Ectodermal cell (in vitro differentiated cells): ENCODE results near the gene ATP13A1.

Experiments
- H3K27ac ChIP-seq: 2 replicates; pipeline ENCODE4 v1.7.0; 2013; ENCODE audit warnings: mild to moderate bottlenecking, low read depth, low read length; ENCODE audit not compliant: insufficient read depth, poor library complexity, severe bottlenecking
- H3K27me3 ChIP-seq: 2 replicates; pipeline ENCODE4 v1.7.0; 2013; ENCODE audit warnings: mild to moderate bottlenecking, low read length; ENCODE audit not compliant: insufficient read depth, control insufficient read depth, poor library complexity, severe bottlenecking
- H3K36me3 ChIP-seq: one replicate; pipeline ENCODE4 v1.7.0; 2013; ENCODE audit warnings: low read length; ENCODE audit not compliant: control insufficient read depth, insufficient read depth
- H3K4me1 ChIP-seq: one replicate; pipeline ENCODE4 v1.7.0; 2013; ENCODE audit warnings: low read length; ENCODE audit not compliant: control insufficient read depth, insufficient read depth
- H3K4me3 ChIP-seq: 2 replicates; pipeline ENCODE4 v1.7.0; 2013; ENCODE audit warnings: low read depth, low read length, control low read depth; ENCODE audit not compliant: insufficient read depth
- H3K9me3 ChIP-seq: 2 replicates; pipeline ENCODE4 v1.7.0; 2013; ENCODE audit warnings: mild to moderate bottlenecking, low read length, moderate library complexity; ENCODE audit not compliant: control insufficient read depth
- WGBS, 2 experiments: methylation state at CpG; one replicate each; pipeline ENCODE4 v1.1.7; 2013; ENCODE audit warnings: missing lambda C conversion rate in 2 of 2; 5-methylcytosine and 5-hydroxymethylcytosine counted together

The ATP13A1 gene

GRCh38 chr19:19645233-19645870 lies 18.1 kb downstream of the ATP13A1 start:
- Histone ChIP-seq H3K27ac (no peak overlapping the region), H3K9me3 (no peaks in the 10 kb centered on the region), H3K27me3 (peaks cover 9% of the 10 kb centered on the region), H3K4me1 (peaks cover 9% of the 10 kb centered on the region), H3K4me3 (no peak overlapping the region), H3K36me3 (peaks cover 28% of the 10 kb centered on the region)
- WGBS, 2 experiments: 96 to 97% methylated on average over 17 of the region's 17 CpGs

DNA sequence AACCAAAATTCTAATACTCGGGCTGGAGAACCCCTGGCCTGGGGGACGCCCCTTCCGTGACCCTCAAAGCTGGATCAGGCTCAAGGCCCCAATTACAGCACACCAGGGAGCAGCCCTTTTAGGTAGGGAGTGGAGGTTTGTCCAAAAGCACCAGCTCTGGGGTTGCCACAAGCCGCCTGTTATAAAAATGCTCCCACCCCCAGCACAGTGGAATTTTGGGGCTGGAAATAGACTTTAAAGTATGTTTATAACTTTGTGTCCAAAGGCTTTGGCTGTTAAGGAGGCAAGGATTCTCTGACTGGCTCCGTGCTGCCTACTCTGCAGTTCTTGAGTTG lies 19.5 kb downstream of the ATP13A1 start:
- Histone ChIP-seq H3K27me3 (peaks cover 9% of the 10 kb centered on the region), H3K9me3 (no peaks in the 10 kb centered on the region), H3K4me3 (peak overlapping the region; percentile 79), H3K36me3 (peaks cover 22% of the 10 kb centered on the region), H3K27ac (no peak overlapping the region), H3K4me1 (peaks cover 9% of the 10 kb centered on the region)
- WGBS, 2 experiments: 56 to 65% methylated on average over 5 of the region's 5 CpGs

- 1% methylated on average over 50 of the region's 50 CpGs for WGBS, 2 experiments
- H3K36me3 ChIP-seq: peaks cover 22% of the 10 kb centered on the region
- H3K9me3 ChIP-seq: no peaks in the 10 kb centered on the region
- peak within 1 kb of the TSS; percentile 69 for H3K27ac ChIP-seq
- peak within 1 kb of the TSS; percentile 79 for H3K4me3 ChIP-seq
- peaks cover 9% of the 10 kb centered on the region for H3K4me1 ChIP-seq
- peaks cover 9% of the 10 kb centered on the region for H3K27me3 ChIP-seq
Measured at GRCh38 chr19:19643158-19644053, 20.1 kb downstream of the ATP13A1 start, which contains the start of gene GMIP. TSS of gene GMIP (minus strand) at chr19:19643657. CDS start at chr19:19643529, 128 bp downstream.

DNA sequence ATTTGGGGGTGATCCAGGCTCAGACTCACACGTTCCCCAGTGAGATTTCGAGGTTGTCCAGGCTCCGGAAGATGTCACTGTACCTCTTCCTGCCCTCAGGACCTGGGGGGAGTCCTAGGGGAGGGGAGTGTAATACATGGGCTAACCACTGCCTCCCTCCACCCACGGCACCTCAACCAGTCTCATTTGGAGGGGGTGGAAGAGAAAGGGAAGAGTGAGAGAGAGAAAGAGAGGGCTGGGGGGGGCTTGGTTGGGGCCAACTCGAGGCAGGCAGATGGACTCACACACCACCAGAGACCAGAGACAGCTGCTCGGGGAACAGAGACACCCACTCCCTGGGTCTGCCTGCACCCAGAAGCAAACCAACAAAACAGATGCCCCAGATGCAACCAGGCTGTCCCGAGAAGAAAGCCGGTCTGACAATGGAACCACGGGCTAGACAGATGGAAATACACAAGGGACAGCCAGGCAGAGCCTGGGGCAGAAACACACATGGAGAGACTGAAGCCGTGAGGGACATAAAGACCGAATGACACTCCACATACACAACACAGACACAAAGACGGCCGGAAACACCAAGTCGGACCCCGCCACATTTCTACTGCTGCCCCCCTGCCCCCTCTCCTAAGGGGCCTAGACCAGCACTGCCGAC lies 20.8 kb downstream of the ATP13A1 start:
- peak overlapping the region; percentile 79 for H3K4me3 ChIP-seq
- H3K27me3 ChIP-seq: peaks cover 9% of the 10 kb centered on the region
- H3K9me3 ChIP-seq: no peaks in the 10 kb centered on the region
- peaks cover 9% of the 10 kb centered on the region for H3K4me1 ChIP-seq
- peaks cover 20% of the 10 kb centered on the region for H3K36me3 ChIP-seq
- no peak overlapping the region for H3K27ac ChIP-seq
- WGBS, 2 experiments: 26 to 29% methylated on average over 15 to 16 of the region's 16 CpGs

GRCh38 chr19:19637523-19638251 lies 25.8 kb downstream of the ATP13A1 start:
- Histone ChIP-seq H3K36me3 (no peaks in the 10 kb centered on the region), H3K4me1 (peaks cover 3% of the 10 kb centered on the region), H3K27ac (no peak overlapping the region), H3K9me3 (no peaks in the 10 kb centered on the region), H3K4me3 (no peak overlapping the region), H3K27me3 (peaks cover 5% of the 10 kb centered on the region)
- WGBS, 2 experiments: 88 to 91% methylated on average over 53 of the region's 53 CpGs

GRCh38 chr19:19637186-19637522 lies 26.3 kb downstream of the ATP13A1 start:
- WGBS, 2 experiments: 93 to 94% methylated on average over 27 of the region's 27 CpGs
- no peak overlapping the region for H3K27ac ChIP-seq
- H3K27me3 ChIP-seq: no peaks in the 10 kb centered on the region
- H3K4me1 ChIP-seq: no peaks in the 10 kb centered on the region
- H3K36me3 ChIP-seq: no peaks in the 10 kb centered on the region
- H3K4me3 ChIP-seq: no peak overlapping the region
- no peaks in the 10 kb centered on the region for H3K9me3 ChIP-seq

DNA sequence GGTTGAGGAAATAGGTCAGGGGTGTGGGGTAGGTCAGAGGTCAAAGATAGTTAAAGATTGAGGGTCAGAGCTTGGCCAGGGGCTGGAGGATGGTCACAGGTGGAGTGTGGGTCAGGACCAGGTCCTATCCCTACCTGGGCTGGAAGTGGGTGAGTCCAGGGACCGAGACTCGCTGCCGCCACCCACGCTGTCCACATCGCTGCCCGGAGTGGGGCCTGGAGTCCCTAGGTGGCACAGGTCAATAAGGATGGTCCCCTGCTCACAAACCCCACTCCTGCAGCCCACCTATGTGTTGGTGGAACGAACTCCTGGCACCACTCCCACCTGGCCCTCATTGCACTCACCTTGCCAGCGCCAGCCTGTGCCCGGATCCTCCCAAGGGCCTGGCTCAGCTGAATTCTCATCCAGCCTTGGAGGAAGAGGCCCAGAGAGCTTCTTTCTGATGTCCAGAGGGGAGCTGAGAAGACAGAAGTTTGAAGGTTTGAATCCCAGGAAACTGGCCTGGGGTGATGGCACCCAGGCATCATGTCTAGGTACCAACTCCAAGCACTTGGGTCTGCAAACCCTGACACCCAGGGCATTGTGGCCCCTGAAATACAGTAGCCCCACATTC lies 26.8 kb downstream of the ATP13A1 start:
- no peak overlapping the region for H3K27ac ChIP-seq
- no peaks in the 10 kb centered on the region for H3K4me1 ChIP-seq
- H3K9me3 ChIP-seq: no peaks in the 10 kb centered on the region
- H3K36me3 ChIP-seq: no peaks in the 10 kb centered on the region
- no peak overlapping the region for H3K4me3 ChIP-seq
- 95 to 96% methylated on average over 9 of the region's 9 CpGs for WGBS, 2 experiments
- no peaks in the 10 kb centered on the region for H3K27me3 ChIP-seq

DNA sequence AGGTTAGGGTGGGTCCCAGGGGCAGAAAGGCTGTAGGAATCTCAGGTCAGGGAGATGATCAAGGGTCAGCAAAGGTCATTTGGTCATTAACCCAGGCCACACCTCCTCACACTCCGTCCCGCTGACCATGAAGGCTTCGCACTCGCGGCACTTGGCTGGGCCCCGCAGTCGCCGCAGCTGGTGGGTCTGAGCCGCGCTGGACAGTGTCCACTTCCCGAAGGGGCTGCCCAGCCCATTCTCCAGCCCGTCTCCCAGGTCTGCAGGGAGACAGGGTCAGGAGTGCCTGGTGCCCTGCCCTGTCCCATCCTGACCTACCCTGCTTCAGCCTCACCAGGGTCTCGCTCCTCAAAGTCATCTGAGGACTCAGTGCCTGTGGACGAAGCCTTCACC lies 28.2 kb downstream of the ATP13A1 start:
- H3K4me3 ChIP-seq: no peak overlapping the region
- H3K27me3 ChIP-seq: no peaks in the 10 kb centered on the region
- H3K4me1 ChIP-seq: no peaks in the 10 kb centered on the region
- H3K27ac ChIP-seq: no peak overlapping the region
- 93% methylated on average over 14 of the region's 14 CpGs for WGBS, 2 experiments
- no peaks in the 10 kb centered on the region for H3K9me3 ChIP-seq
- H3K36me3 ChIP-seq: no peaks in the 10 kb centered on the region

GRCh38 chr19:19634516-19635312 lies 28.8 kb downstream of the ATP13A1 start:
- H3K9me3 ChIP-seq: no peaks in the 10 kb centered on the region
- WGBS, 2 experiments: 95 to 96% methylated on average over 36 of the region's 36 CpGs
- no peaks in the 10 kb centered on the region for H3K27me3 ChIP-seq
- no peaks in the 10 kb centered on the region for H3K36me3 ChIP-seq
- H3K27ac ChIP-seq: no peak overlapping the region
- H3K4me1 ChIP-seq: no peaks in the 10 kb centered on the region
- H3K4me3 ChIP-seq: no peak overlapping the region
